Small intestine (tissue), 16 donors: Measurements from ENCODE around the gene VPS4B. TPM values are rescaled to one million over a fixed set of nuclear protein-coding genes. Genes with fewer than 3 reads are reported as not detected.
A peak's percentile ranks its signal among the peaks of the same experiment; 100 is the strongest.

ENCODE experiments used
- DNase-seq, 2 donors: peaks; one replicate each; pipeline versions ENCODE4 v3.0.0 to v3.0.0-alpha.2; 2013
- FAIRE-seq: peaks from 2 replicates; lab custom pipeline; 2012; peaks lifted over from hg19 to GRCh38; lab: Jason Lieb, UNC
- H3K27ac ChIP-seq, 3 donors: one replicate each; pipeline ENCODE4 v1.5.1; 2013; ENCODE audit warnings: low read length in 2 of 3, mild to moderate bottlenecking in 2 of 3, control low read depth in 1 of 3, inconsistent platforms in 1 of 3, low read depth in 1 of 3, moderate library complexity in 1 of 3
- H3K27me3 ChIP-seq, 3 donors: one replicate each; pipeline ENCODE4 v1.6.1; 2013; ENCODE audit warnings: low read length in 3 of 3, inconsistent platforms in 1 of 3; ENCODE audit not compliant: control insufficient read depth in 3 of 3, insufficient read depth in 3 of 3
- H3K36me3 ChIP-seq, 3 donors: one replicate each; pipeline ENCODE4 v1.6.1; 2013; ENCODE audit warnings: low read length in 3 of 3, inconsistent platforms in 1 of 3, low read depth in 1 of 3, mild to moderate bottlenecking in 1 of 3, moderate library complexity in 1 of 3; ENCODE audit not compliant: control insufficient read depth in 3 of 3, insufficient read depth in 2 of 3
- H3K4me1 ChIP-seq, 3 donors: one replicate each; pipeline ENCODE4 v1.6.1; 2013; ENCODE audit warnings: low read length in 2 of 3, inconsistent platforms in 1 of 3, low read depth in 1 of 3, mild to moderate bottlenecking in 1 of 3, moderate library complexity in 1 of 3; ENCODE audit not compliant: control insufficient read depth in 3 of 3, insufficient read depth in 2 of 3
- H3K4me3 ChIP-seq, 3 donors: one replicate each; pipeline ENCODE4 v1.5.1; 2013; ENCODE audit warnings: low read length in 3 of 3, control low read depth in 1 of 3, inconsistent platforms in 1 of 3, low read depth in 1 of 3, mild to moderate bottlenecking in 1 of 3, moderate library complexity in 1 of 3
- H3K9me3 ChIP-seq, 2 donors: one replicate each; pipeline ENCODE4 v1.6.1; 2013; ENCODE audit warnings: low read depth in 1 of 2, low read length in 1 of 2; ENCODE audit not compliant: control insufficient read depth in 2 of 2, insufficient read depth in 1 of 2
- WGBS, 3 donors: extraction: QIAGEN DNeasy Blood & Tissue Kit; methylation state at CpG; one replicate each; pipeline ENCODE4 v1.1.7; 2013; 5-methylcytosine and 5-hydroxymethylcytosine counted together
- long read RNA-seq, 10 donors: transcript quantifications; one replicate each; lab custom pipeline, GENCODE V29; 2026
- polyA plus RNA-seq, 4 donors: library from polyadenylated mRNA; stranded (reverse) in 3 of 4; unstranded in 1 of 4; fragments of 200-250 nt in 3 of 4; fragments of 120-200 nt in 1 of 4; gene quantifications; one replicate each; pipeline versions ENCODE4 v1.2.1 to v1.2.3, GENCODE V29; 2013
- donor health status: healthy with polysubstance abuse.
- donor health status: control.
- donor health status: control.
- donor health status: Bipolar disorder and iron deficiency.
- donor health status: healthy.

Gene VPS4B
- 10 to 100 TPM; 27.2 to 61.7 (median 33.7) TPM for polyA plus RNA-seq
- long read RNA-seq, donor 1: 0 reads
- long read RNA-seq, donor 2, partial matches to known transcripts: 13 of 17 reads
- long read RNA-seq, donor 2, other reads (novel, unspliced or antisense): 0 of 17 reads
- long read RNA-seq, donor 3, partial matches to known transcripts: 12 of 19 reads
- long read RNA-seq, donor 3, other reads (novel, unspliced or antisense): 0 of 19 reads
- long read RNA-seq, donor 4: 0 reads
- long read RNA-seq, donor 5, transcript VPS4B-201 (11 exons, 3,324 nt): major isoform, 5 of 17 reads
- long read RNA-seq, donor 5, partial matches to known transcripts: 12 of 17 reads
- long read RNA-seq, donor 5, other reads (novel, unspliced or antisense): 0 of 17 reads
- long read RNA-seq, donor 6, transcript VPS4B-201 (11 exons, 3,324 nt): major isoform, 9 of 28 reads
- long read RNA-seq, donor 6, transcript VPS4B-207 (4 exons, 551 nt): minor isoform, 6 of 28 reads
- long read RNA-seq, donor 6, partial matches to known transcripts: 13 of 28 reads
- long read RNA-seq, donor 6, other reads (novel, unspliced or antisense): 0 of 28 reads
- long read RNA-seq, donor 7, transcript VPS4B-201 (11 exons, 3,324 nt): major isoform, 7 of 13 reads
- long read RNA-seq, donor 7, partial matches to known transcripts: 6 of 13 reads
- long read RNA-seq, donor 7, other reads (novel, unspliced or antisense): 0 of 13 reads
- long read RNA-seq, donor 8, partial matches to known transcripts: 0 of 1 reads
- long read RNA-seq, donor 8, other reads (novel, unspliced or antisense): 0 of 1 reads
- long read RNA-seq, donor 9, transcript VPS4B-201 (11 exons, 3,324 nt): major isoform, 6 of 8 reads
- long read RNA-seq, donor 9, partial matches to known transcripts: 0 of 8 reads
- long read RNA-seq, donor 9, other reads (novel, unspliced or antisense): 0 of 8 reads
- long read RNA-seq, donor 10, transcript VPS4B-201 (11 exons, 3,324 nt): major isoform, 11 of 39 reads
- long read RNA-seq, donor 10, partial matches to known transcripts: 25 of 39 reads
- long read RNA-seq, donor 10, other reads (novel, unspliced or antisense): 0 of 39 reads

DNA sequence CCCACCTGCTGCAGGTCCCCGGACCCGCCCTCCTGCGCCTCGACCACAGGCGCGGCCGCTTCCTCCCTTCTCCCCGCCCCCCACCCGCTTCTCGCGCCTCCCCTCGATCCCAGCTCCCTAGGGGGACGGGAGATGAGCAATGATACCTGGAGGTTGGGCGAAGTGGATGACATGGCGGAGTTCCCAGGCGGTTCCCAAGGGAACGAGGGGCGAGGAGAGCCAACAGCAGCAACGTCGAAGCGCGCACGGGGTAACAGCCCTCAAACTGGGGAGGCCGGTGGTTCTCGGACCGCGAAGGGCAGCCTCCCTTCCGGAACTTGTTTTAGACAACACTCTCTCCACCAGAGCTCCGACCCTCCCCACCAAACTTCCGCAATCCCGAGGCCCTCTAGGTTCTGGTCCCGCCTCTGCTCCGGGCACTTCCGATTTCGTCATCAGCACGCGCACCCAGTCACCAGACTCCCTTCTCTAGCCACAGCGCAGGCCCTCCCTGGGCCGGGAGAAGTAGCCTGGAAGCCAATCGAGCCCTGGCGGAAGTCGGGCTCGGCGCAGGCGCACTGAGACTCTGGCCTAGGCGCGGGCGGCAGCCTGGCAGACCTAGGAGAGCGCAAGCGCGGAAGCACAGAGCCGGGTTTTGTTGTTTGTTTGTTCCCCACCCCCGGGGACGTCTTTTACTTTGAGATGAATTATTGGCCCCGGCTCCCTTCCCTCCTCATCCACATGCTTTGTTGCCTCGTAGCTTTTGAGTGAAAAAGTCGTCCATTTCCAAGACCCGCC, at the start of gene VPS4B:
VPS4B (minus strand) TSS at position 390 of the 777 bp plus-strand sequence; CDS start at position 173, 217 bp downstream.
- Histone ChIP-seq H3K4me3 (peak within 1 kb of the TSS; percentile 80 to 97 (median 90)), H3K36me3 (peaks cover 0 to 8% (median 0%) of the 10 kb centered on the region in 3 donors), H3K9me3 (no peaks in the 10 kb centered on the region), H3K27me3 (no peaks in the 10 kb centered on the region), H3K27ac (peak within 1 kb of the TSS; percentile 93 to 98 (median 94)), H3K4me1 (peaks cover 0 to 13% (median 0%) of the 10 kb centered on the region in 3 donors)
- 0% methylated on average over 56 to 58 of the region's 58 CpGs for WGBS, 3 donors
- DNase-seq (peak; percentile 100), FAIRE-seq (peak; percentile 5)

DNA sequence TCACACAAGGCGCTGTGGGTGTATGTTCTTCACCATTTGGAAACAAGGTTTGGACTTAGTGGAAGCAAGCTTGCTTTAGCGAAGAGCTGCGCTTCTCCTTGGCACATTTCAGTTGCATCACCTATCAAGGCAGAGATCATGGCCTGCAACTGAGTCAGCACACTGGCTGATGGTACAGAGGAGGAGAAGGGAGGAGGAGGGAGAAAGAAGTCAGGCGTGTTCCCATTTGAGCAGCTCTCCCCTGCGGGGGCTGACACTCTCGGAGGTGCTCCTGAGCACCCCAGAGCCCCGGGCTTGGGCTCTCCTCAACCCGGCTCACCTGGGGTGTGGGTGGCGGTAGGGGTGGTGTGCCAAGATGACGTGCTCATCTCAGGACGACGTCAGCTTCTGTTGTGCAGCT, 48.5 kb upstream of the VPS4B start:
- DNase-seq: no peak
- no peak for FAIRE-seq
- Histone ChIP-seq H3K36me3 (no peaks in the 10 kb centered on the region), H3K4me1 (no peaks in the 10 kb centered on the region), H3K4me3 (no peak overlapping the region), H3K27ac (no peak overlapping the region), H3K9me3 (no peaks in the 10 kb centered on the region), H3K27me3 (no peaks in the 10 kb centered on the region)
- 89 to 92% (median 90%) methylated on average over 11 to 12 of the region's 12 CpGs for WGBS, 3 donors

DNA sequence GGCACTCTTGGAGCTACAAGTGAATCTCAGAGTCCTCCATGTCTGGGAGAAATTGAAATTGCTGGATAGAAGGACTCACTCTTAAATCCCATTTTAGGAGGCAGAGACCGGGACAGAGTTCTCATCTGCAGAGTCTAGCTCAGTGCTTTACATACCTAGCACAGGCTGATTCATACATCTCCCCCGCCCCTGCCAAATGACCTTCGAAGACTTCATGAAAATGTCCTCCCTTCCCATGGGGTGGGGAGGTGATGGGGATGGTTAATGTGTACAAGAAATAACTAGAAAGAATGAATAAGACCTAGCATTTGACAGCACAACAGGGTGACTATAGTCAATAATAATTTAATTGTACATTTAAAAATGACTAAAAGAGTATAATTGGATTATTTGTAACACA, 46.3 kb upstream of the VPS4B start:
- DNase-seq: no peak
- Histone ChIP-seq H3K27ac (no peak overlapping the region), H3K4me1 (no peaks in the 10 kb centered on the region), H3K9me3 (no peaks in the 10 kb centered on the region), H3K4me3 (no peak overlapping the region), H3K36me3 (no peaks in the 10 kb centered on the region), H3K27me3 (no peaks in the 10 kb centered on the region)
- FAIRE-seq: no peak
- WGBS, 3 donors: 89 to 97% (median 96%) methylated on average over 3 of the region's 3 CpGs

DNA sequence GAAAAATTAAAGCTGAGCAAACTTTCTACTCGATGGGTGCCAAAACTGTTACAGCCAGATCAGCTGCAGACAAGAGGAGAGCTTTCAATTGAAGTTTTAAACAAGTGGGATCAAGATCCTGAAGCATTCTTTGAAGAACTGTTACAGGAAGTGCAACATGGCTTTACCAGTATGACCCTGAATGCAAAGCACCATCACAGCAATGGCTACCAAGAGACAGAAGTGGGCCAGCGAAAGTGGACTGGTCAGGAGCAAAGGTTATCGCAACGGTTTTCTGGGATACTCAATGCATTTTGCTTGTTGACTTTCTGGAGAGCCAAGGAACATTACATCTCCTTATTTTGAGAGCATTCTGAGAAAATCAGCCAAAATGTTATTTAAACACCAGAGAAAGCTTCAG, 45.4 kb upstream of the VPS4B start:
- no peak for DNase-seq
- no peak overlapping the region for H3K27ac ChIP-seq
- FAIRE-seq: no peak
- H3K4me1 ChIP-seq: no peaks in the 10 kb centered on the region
- no peak overlapping the region for H3K4me3 ChIP-seq
- H3K9me3 ChIP-seq: no peaks in the 10 kb centered on the region
- no peaks in the 10 kb centered on the region for H3K27me3 ChIP-seq
- no peaks in the 10 kb centered on the region for H3K36me3 ChIP-seq
- WGBS, 3 donors: 71 to 83% (median 80%) methylated on average over 4 of the region's 4 CpGs

DNA sequence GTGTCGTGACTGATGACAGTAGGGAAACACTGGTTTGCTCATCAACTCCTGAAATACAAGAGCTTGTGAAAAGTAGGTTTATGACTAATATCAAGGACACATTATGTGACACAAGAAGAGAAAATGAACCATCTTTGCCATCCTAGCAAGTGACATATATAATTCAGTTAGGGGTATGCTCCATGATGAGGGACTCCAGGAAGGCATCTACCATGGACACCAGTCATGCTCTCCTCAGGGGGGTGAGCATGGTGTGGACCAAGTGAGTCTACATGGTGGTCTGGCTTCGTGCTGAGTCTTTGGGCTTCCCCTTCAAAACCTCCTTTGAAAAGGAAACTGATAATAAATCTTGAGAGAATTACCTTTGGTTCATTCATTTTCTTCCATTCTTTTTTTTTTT, 42.8 kb upstream of the VPS4B start:
- DNase-seq (no peak), FAIRE-seq (no peak)
- no peak overlapping the region for H3K4me3 ChIP-seq

DNA sequence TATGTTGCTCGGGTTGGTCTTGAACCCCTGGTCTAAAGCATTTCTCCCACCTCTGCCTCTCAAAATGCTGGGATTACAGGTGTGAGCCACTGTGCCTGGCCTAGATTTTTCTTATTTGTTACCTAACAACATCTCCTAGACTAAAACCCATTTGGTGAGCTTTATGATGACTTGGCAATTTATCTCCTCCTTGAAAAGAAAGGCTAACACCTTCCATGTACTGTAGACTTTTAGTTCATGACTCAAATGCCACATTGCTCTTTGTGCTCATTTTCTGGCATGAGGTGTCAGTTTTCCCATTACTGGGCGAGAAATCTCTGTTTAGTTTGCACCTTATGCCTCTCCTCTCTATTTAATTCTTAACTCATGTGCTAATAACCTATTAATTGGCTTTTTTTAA, 42.2 kb upstream of the VPS4B start:
- Histone ChIP-seq H3K36me3 (no peaks in the 10 kb centered on the region), H3K4me3 (no peak overlapping the region), H3K4me1 (no peaks in the 10 kb centered on the region), H3K9me3 (no peaks in the 10 kb centered on the region), H3K27ac (no peak overlapping the region), H3K27me3 (no peaks in the 10 kb centered on the region)
- 84 to 99% (median 89%) methylated on average over 2 of the region's 2 CpGs for WGBS, 3 donors
- FAIRE-seq (no peak), DNase-seq (no peak)

More for the DNA sequence above, 42.8 kb upstream of the VPS4B start:
- 68 to 88% (median 72%) methylated on average over 2 of the region's 2 CpGs for WGBS, 3 donors
- Histone ChIP-seq H3K9me3 (no peaks in the 10 kb centered on the region), H3K4me1 (no peaks in the 10 kb centered on the region), H3K27ac (no peak overlapping the region), H3K27me3 (no peaks in the 10 kb centered on the region), H3K36me3 (no peaks in the 10 kb centered on the region)

DNA sequence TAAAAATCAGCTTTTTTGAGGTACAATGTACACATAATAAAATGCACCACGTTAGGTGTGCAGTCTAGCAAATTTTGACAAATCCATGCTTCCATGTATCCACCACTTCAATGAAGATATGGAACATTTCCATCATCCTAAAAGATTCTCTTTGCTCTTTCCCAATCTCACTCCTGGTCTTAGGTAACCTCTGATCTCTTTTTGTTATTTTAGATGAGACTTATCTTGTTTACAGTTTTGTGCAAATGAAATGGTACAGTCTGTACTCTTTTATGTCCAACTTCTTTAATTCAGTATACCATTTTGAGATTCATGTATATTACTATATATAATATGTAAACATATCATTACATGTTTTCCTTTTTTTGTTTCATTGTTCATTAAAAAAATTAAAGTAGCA, 38.1 kb upstream of the VPS4B start:
- H3K4me3 ChIP-seq: no peak overlapping the region
- no peaks in the 10 kb centered on the region for H3K36me3 ChIP-seq
- DNase-seq (no peak), FAIRE-seq (peak; percentile 10)
- H3K9me3 ChIP-seq: no peaks in the 10 kb centered on the region
- H3K4me1 ChIP-seq: peaks cover 0 to 4% (median 0%) of the 10 kb centered on the region in 3 donors
- H3K27me3 ChIP-seq: no peaks in the 10 kb centered on the region
- no peak overlapping the region for H3K27ac ChIP-seq
- WGBS, 3 donors: 78 to 93% (median 79%) methylated on average over 1 of the region's 1 CpG
